ENCODE measurements around the gene ATXN7L2. TPM values are rescaled to one million over a fixed set of nuclear protein-coding genes. Genes with fewer than 3 reads are reported as not detected.

The ATXN7L2 gene
- total RNA-seq, 1 experiment from 2014 or later, result 7.3 TPM

- no TSS peak for BruUV-seq (replicated peaks)
- no peak for DNase-seq (ENCODE audit: unreplicated experiment)
- H3K4me1 Mint-ChIP-seq (ENCODE audit: insufficient read depth, unreplicated experiment), result no peaks in the 10 kb centered on the region
- H3K36me3 Mint-ChIP-seq (ENCODE audit: insufficient read depth, unreplicated experiment), result peaks cover 22% of the 10 kb centered on the region
- POLR2A ChIA-PET, result interaction anchor here (1.1 to 5.6 kb wide), 2 partner anchors 39 to 252 kb away, joined by 3 to 38 read pairs; no protein-coding TSS in a partner anchor
- H3K9me3 Mint-ChIP-seq (ENCODE audit: unreplicated experiment), result no peaks in the 10 kb centered on the region
- no peak for TF ChIP-seq CTCF (IDR thresholded peaks at IDR 0.05; ENCODE audit: unreplicated experiment)
- intact Hi-C loops (cut with micrococcal nuclease), result loop anchor here (5.0 kb wide), 1 partner anchor 64 kb away; the partner anchor contains the start of gene PSMA5
- no peak overlapping the region for H3K27ac Mint-ChIP-seq (ENCODE audit: low read depth, unreplicated experiment)
- H3K4me3 Mint-ChIP-seq (ENCODE audit: unreplicated experiment), result no peak overlapping the region
- CTCF ChIA-PET, result interaction anchor here (0.6 to 40.0 kb wide), 21 partner anchors 8 to 690 kb away, joined by 3 to 1071 read pairs (median 4); partner anchors contain the start of genes AMIGO1 and GPR61
- H3K27me3 Mint-ChIP-seq (ENCODE audit: insufficient read depth, unreplicated experiment), result no peaks in the 10 kb centered on the region
Measured at GRCh38 chr1:109491372-109491771, 7.7 kb downstream of the ATXN7L2 start.

GRCh38 chr1:109492779-109493178, 9.1 kb downstream of the ATXN7L2 start:
- Mint-ChIP-seq H3K9me3 (ENCODE audit: unreplicated experiment) (no peaks in the 10 kb centered on the region), H3K27ac (ENCODE audit: low read depth, unreplicated experiment) (no peak overlapping the region), H3K4me1 (ENCODE audit: insufficient read depth, unreplicated experiment) (no peaks in the 10 kb centered on the region), H3K4me3 (ENCODE audit: unreplicated experiment) (no peak overlapping the region), H3K27me3 (ENCODE audit: insufficient read depth, unreplicated experiment) (no peaks in the 10 kb centered on the region), H3K36me3 (ENCODE audit: insufficient read depth, unreplicated experiment) (peaks cover 23% of the 10 kb centered on the region)
- DNase-seq (ENCODE audit: unreplicated experiment), result no peak
- ChIA-PET POLR2A (interaction anchor here (1.0 to 5.6 kb wide), 5 partner anchors 23 to 210 kb away, joined by 3 to 38 read pairs (median 4); partner anchors contain the start of gene PSRC1), CTCF (interaction anchor here (0.6 to 40.0 kb wide), 20 partner anchors 8 to 578 kb away, joined by 3 to 1071 read pairs (median 4); partner anchors contain the start of genes AMIGO1, AMPD2, ATXN7L2 and GNAT2)
- intact Hi-C loops (cut with micrococcal nuclease), result loop anchor here (5.0 kb wide), 1 partner anchor 65 kb away; the partner anchor contains the start of gene PSMA5
- BruUV-seq (replicated peaks), result no TSS peak
- no peak for TF ChIP-seq CTCF (IDR thresholded peaks at IDR 0.05; ENCODE audit: unreplicated experiment)

GRCh38 chr1:109493227-109493626, 9.5 kb downstream of the ATXN7L2 start:
- DNase-seq (ENCODE audit: unreplicated experiment), result no peak
- Mint-ChIP-seq H3K27me3 (ENCODE audit: insufficient read depth, unreplicated experiment) (no peaks in the 10 kb centered on the region), H3K36me3 (ENCODE audit: insufficient read depth, unreplicated experiment) (peaks cover 20% of the 10 kb centered on the region), H3K4me1 (ENCODE audit: insufficient read depth, unreplicated experiment) (no peaks in the 10 kb centered on the region), H3K9me3 (ENCODE audit: unreplicated experiment) (no peaks in the 10 kb centered on the region), H3K27ac (ENCODE audit: low read depth, unreplicated experiment) (no peak overlapping the region), H3K4me3 (ENCODE audit: unreplicated experiment) (peak overlapping the region; percentile 98)
- ChIA-PET CTCF (interaction anchor here (0.6 to 40.0 kb wide), 21 partner anchors 9 to 578 kb away, joined by 3 to 1071 read pairs (median 3); partner anchors contain the start of genes AMIGO1, AMPD2, ATXN7L2 and GNAT2), POLR2A (interaction anchor here (0.6 to 5.6 kb wide), 11 partner anchors 9 to 801 kb away, joined by 3 to 38 read pairs (median 4); partner anchors contain the start of genes ATXN7L2, PRPF38B and PSRC1)
- intact Hi-C loops (cut with micrococcal nuclease), result loop anchor here (5.0 kb wide), 1 partner anchor 66 kb away; the partner anchor contains the start of gene PSMA5
- no peak for TF ChIP-seq CTCF (IDR thresholded peaks at IDR 0.05; ENCODE audit: unreplicated experiment)
- BruUV-seq (replicated peaks), result no TSS peak

GRCh38 chr1:109493805-109494539, 10.3 kb downstream of the ATXN7L2 start, which contains the start of gene CYB561D1:
TSS of gene CYB561D1 (plus strand) at chr1:109494094. CDS start at chr1:109494140, 46 bp downstream.
- intact Hi-C loops (cut with micrococcal nuclease), result loop anchor here (1.0 to 5.0 kb wide), 2 partner anchors 38 to 67 kb away; partner anchors contain the start of gene PSMA5
- Mint-ChIP-seq H3K27ac (ENCODE audit: low read depth, unreplicated experiment) (peak within 1 kb of the TSS; percentile 75), H3K4me1 (ENCODE audit: insufficient read depth, unreplicated experiment) (no peaks in the 10 kb centered on the region), H3K9me3 (ENCODE audit: unreplicated experiment) (no peaks in the 10 kb centered on the region), H3K36me3 (ENCODE audit: insufficient read depth, unreplicated experiment) (peaks cover 18% of the 10 kb centered on the region), H3K4me3 (ENCODE audit: unreplicated experiment) (peak within 1 kb of the TSS; percentile 98), H3K27me3 (ENCODE audit: insufficient read depth, unreplicated experiment) (no peaks in the 10 kb centered on the region)
- DNase-seq (ENCODE audit: unreplicated experiment), result peak; percentile 80
- no TSS peak for BruUV-seq (replicated peaks)
- POLR2A ChIA-PET, result interaction anchor here (0.7 to 5.6 kb wide), 12 partner anchors 10 to 802 kb away, joined by 3 to 38 read pairs (median 4); partner anchors contain the start of genes ATXN7L2, PRPF38B and PSMA5
- CTCF ChIA-PET, result interaction anchor here (0.6 to 40.0 kb wide), 27 partner anchors 10 to 578 kb away, joined by 3 to 1071 read pairs (median 3); partner anchors contain the start of genes AMIGO1, AMPD2, ATXN7L2 and GNAT2
- peak; percentile 92 for TF ChIP-seq CTCF (IDR thresholded peaks at IDR 0.05; ENCODE audit: unreplicated experiment)

Measured in MCF 10A (cell line).